Fibroblast of mammary gland (primary cell): ENCODE data around the gene SLC8A2.

Experiments used
- DNase-seq: peaks from one replicate; pipeline ENCODE4 v3.0.0-alpha.2; 2010; ENCODE audit warnings: low read depth
- H3K4me3 ChIP-seq: 2 replicates; pipeline ENCODE4 v1.5.1; 2011; ENCODE audit warnings: low read depth, mild to moderate bottlenecking, low read length, moderate library complexity; ENCODE audit not compliant: control insufficient read depth
- CTCF ChIP-seq: conservative IDR thresholded peaks from 2 replicates; pipeline ENCODE4 v1.5.1; 2011; ENCODE audit warnings: low read depth, low read length, inconsistent platforms; ENCODE audit not compliant: control insufficient read depth, insufficient read depth

SLC8A2 gene

DNA sequence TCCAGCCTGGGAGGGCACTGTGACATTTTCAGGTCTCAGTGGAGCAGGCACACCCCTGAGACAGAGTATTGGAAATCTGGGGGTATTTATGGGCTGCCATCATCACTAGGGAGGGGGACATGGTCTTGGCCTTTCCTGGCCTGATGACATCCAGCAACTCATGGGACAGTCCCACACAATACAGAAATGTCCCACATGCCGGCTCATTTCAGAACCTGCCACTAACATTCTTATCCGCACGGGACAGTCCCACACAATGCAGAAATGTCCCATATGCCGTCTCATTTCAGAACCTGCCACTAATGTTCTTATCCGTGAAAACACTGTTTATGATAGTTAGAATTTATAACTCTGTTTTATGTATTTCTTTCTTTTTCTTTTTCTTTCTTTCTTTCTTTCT is 9.8 kb downstream of the SLC8A2 start:
- DNase-seq, result no peak
- H3K4me3 ChIP-seq, result no peak overlapping the region
- no peak for TF ChIP-seq CTCF

GRCh38 chr19:47459477-47459876 is 12.2 kb downstream of the SLC8A2 start:
- TF ChIP-seq CTCF, result no peak
- DNase-seq, result no peak
- H3K4me3 ChIP-seq, result no peak overlapping the region

GRCh38 chr19:47458672-47459071 is 13.0 kb downstream of the SLC8A2 start:
- TF ChIP-seq CTCF, result no peak
- no peak for DNase-seq
- no peak overlapping the region for H3K4me3 ChIP-seq

- TF ChIP-seq CTCF, result no peak
- H3K4me3 ChIP-seq, result no peak overlapping the region
Observed at GRCh38 chr19:47456721-47457474, 14.8 kb downstream of the SLC8A2 start.

DNA sequence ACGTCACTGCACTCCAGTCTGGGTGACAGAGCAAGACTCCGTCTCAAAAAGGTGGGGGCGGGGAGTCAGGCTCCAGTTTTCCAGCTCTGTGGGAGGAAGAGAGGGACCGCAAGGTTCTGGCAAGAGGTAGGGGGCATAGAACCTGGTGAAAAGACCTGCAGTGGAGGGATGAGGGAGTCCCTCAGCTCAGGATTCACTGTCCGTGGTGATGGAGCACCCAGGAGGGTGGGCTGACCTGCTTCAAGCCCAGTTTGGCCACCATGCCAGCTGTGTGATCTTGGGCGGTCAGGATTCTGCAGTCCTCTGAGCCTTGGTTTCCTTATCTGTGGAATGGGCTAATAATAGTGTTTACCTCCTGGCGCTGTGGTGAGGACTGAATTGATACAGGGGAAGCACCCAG is 21.2 kb downstream of the SLC8A2 start:
- TF ChIP-seq CTCF, result no peak
- DNase-seq, result no peak
- no peak overlapping the region for H3K4me3 ChIP-seq

More at GRCh38 chr19:47456721-47457474, 14.8 kb downstream of the SLC8A2 start:
- no peak for DNase-seq

- H3K4me3 ChIP-seq, result no peak overlapping the region
- no peak for DNase-seq
- no peak for TF ChIP-seq CTCF
Observed at GRCh38 chr19:47448360-47448727, 23.3 kb downstream of the SLC8A2 start.
